ENCODE data around the gene CCDC171. TPM values are rescaled to one million over a fixed set of nuclear protein-coding genes. Genes with fewer than 3 reads are reported as not detected.
"Not testable (repeated sequence)": the region's sequence is repeated elsewhere in the genome, so short reads cannot be mapped to it uniquely, and the experiment has no call there.

CCDC171 gene
- total RNA-seq, 2 donors from 2014 or later, result 2.5 to 5.5 TPM

DNA sequence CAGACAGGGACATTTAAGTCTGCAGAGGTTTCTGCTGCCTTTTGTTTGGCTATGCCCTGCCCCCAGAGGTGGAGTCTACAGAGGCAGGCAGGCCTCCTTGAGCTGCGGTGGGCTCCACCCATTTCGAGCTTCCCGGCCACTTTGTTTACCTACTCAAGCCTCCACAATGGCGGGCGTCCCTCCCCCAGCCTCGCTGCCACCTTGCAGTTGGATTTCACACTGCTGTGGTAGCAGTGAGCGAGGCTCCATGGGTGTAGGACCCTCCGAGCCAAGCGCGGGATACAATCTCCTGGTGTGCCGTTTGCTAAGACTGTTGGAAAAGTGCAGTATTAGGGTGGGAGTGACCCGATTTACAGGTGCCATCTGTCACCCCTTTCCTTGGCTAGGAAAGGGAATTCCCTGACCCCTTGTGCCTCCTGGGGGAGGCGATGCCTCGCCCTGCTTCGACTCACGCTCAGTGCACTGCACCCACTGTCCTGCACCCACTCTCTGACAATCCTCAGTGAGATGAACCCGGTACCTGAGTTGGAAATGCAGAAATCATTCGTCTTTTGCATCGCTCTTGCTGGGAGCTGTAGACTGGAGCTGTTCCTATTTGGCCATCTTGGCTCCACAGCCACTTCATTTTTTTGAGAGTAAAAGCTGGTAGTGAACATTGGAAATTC lies 48.0 kb downstream of the CCDC171 start:
- not testable (repeated sequence) for H3K9me3 Mint-ChIP-seq; ATAC-seq (replicated peaks); H3K27me3 Mint-ChIP-seq; H3K4me3 Mint-ChIP-seq; H3K36me3 Mint-ChIP-seq (ENCODE audit: low read depth); H3K27ac Mint-ChIP-seq; H3K4me1 Mint-ChIP-seq

DNA sequence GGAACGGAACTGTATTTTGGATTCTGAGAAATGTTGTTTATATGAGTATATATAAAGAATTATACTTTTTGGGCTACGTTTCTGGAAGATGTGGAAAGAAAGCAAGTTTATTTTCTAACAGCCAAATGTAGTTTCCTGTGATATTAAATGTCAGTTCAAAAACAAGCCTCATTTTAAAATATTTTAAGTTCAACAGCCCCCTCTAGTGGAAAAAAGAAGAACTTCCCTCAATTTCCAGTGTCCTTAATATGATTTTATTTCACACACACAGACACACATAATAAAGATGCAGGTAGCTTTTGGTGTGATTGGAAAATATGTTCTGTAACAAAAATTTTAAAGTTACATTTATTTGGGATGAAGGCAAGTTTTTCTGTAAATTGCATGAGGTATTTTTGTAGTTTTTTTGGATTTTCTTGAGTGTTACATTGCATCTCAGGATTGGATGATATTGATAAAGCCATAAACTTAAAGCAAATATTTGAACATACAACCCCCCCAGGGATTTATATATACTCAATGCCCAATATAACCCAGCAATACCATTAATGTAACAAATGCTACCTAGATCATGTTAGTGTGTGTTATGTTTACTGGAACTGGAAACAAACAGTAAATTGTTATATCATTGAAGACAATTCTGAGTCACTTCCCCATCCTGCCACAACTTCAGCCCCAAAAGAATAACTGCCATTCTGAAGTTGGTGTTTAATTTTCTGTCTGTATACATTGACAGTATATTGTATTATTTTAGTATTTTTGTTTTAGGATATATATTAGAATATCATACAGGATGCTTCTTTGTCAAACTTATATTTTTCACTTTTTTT lies 54.0 kb downstream of the CCDC171 start:
- Mint-ChIP-seq H3K36me3 (ENCODE audit: low read depth) (no peaks in the 10 kb centered on the region), H3K27me3 (no peaks in the 10 kb centered on the region), H3K9me3 (no peaks in the 10 kb centered on the region), H3K27ac (no peak overlapping the region), H3K4me3 (no peak overlapping the region), H3K4me1 (peaks cover 5% of the 10 kb centered on the region)
- ATAC-seq (replicated peaks), result no peak

DNA sequence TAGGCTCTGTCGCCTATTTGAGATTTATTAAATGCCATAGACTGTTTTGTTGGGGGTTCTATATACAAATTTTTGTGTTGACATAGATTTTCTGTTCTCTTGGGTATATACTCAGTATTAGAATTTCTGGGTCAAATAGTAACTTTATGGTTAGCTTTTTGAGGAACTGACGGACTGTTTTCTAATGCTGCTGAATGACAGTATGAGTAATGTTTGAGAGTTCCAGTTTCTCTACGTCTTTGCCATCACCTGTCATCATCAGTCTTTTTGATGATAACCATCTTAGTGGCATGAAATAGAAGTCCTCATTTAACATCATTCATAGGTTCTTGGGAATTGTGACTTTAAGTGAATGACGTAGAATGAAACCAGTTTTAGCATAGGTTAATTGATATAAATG lies 60.1 kb downstream of the CCDC171 start:
- ATAC-seq (replicated peaks), result no peak
- H3K27ac Mint-ChIP-seq, result no peak overlapping the region
- no peaks in the 10 kb centered on the region for H3K9me3 Mint-ChIP-seq
- no peak overlapping the region for H3K4me3 Mint-ChIP-seq
- H3K4me1 Mint-ChIP-seq, result peaks cover 5% of the 10 kb centered on the region
- no peaks in the 10 kb centered on the region for H3K36me3 Mint-ChIP-seq (ENCODE audit: low read depth)
- no peaks in the 10 kb centered on the region for H3K27me3 Mint-ChIP-seq

DNA sequence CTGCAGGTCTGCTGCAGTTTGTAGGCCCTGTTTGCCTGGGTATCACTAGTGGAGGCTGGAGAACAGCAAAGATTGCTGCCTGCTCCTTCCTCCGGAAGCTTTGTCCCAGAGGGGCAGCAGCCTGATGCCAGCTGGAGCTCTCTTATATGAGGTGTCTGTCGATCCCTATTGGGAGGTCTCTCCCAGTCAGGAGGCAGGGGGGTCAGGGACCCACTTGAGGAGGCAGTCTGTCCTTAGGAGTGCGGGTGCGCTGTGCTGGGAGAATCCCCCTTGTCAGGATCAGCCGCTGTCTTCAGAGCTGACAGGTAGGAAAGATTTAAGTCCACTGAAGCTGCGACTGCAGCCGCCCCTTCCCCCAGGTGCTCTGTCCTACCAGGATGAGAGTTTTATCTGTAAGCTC lies 64.9 kb downstream of the CCDC171 start:
- Mint-ChIP-seq H3K9me3 (no peaks in the 10 kb centered on the region), H3K4me3 (no peak overlapping the region), H3K4me1 (no peaks in the 10 kb centered on the region), H3K27me3 (no peaks in the 10 kb centered on the region), H3K36me3 (ENCODE audit: low read depth) (no peaks in the 10 kb centered on the region), H3K27ac (no peak overlapping the region)
- ATAC-seq (replicated peaks), result no peak

DNA sequence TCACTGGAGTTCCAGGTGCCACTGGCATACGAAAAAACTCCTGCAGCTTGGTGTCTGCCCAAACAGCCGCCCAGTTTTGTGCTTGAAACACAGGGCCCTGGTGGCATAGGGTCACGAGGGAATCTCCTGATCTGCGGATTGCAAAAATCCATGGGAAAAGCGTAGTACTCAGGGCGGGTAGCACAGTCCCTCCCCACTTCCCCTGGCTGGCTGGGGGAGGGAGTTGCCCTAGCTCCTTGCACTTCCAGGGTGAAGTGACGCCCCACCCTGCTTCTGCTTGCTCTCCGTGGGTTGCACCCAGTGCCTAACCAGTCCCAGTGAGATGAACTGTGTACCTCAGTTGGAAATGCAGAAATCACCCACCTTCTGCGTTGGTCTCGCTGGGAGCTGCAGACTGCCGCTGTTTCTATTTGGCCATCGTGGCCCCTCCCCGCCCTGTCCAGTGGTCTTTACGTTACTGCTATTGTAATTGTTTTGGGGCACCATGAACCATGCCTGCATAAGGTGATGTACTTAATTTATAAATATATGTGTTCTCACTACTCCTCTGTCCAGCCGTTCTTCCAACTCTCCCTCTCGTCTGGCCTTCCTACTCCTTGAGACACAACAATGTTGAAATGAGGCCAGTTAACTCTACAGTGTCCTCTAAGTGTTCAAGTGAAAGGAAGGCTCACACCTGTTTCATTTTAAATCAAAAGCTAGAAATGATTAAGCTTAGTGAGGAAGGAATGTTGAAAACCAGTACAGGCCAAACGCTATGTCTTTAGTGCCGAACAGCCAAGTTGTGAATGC lies 65.9 kb downstream of the CCDC171 start:
- Mint-ChIP-seq H3K27ac (no peak overlapping the region), H3K4me3 (no peak overlapping the region), H3K9me3 (no peaks in the 10 kb centered on the region), H3K4me1 (no peaks in the 10 kb centered on the region), H3K27me3 (no peaks in the 10 kb centered on the region), H3K36me3 (ENCODE audit: low read depth) (no peaks in the 10 kb centered on the region)
- no peak for ATAC-seq (replicated peaks)

DNA sequence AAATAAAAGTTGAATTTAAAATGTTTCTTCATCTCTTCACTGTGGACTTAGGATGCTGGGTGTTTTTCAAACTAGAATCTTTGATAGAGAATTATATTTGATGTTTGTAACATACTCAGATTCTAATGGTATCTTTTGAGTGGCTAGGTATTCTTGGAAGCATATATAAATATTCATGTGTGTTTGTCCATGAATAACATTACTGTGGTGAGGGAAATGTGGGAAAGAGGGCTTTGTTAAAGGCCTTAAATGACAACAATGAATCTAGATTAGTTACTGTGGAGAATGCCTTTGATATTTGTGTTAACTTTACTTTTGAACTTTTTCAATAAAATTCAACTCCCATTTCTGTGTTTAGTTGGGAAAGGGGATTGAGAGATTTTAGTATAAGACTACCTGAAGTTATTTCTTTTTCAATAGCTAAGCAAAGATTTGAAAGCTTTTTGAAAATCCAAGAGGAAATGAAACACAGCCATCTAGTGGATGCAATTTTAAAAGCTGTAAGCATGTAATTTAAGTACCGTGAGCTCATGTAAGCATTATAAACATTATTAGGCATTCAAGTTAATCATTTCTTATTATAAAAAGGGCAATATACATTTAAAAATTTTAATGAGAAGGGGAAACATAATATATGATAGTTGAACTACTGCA lies 69.6 kb downstream of the CCDC171 start:
- Mint-ChIP-seq H3K4me3 (no peak overlapping the region), H3K27ac (no peak overlapping the region), H3K4me1 (no peaks in the 10 kb centered on the region), H3K27me3 (peaks cover 3% of the 10 kb centered on the region), H3K36me3 (ENCODE audit: low read depth) (no peaks in the 10 kb centered on the region), H3K9me3 (no peaks in the 10 kb centered on the region)
- ATAC-seq (replicated peaks), result no peak

DNA sequence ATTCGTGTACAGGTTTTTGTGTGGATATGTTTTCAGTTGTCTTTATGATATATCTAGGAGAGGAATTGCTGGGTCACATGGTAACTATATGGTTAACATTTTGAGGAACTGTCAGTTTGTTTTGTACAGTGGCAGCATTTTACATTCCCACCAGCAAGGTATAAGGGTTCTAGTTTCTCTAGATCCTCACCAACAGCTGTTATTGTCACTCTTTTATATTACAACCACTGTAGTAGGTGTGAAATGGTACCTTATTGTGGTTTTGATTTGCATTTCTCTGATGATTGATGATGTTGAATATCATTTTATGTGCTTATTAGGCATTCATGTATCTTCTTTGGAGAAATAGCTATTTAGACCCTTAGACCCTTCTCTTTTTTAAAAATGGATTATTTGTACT lies 82.9 kb downstream of the CCDC171 start:
- Mint-ChIP-seq H3K27ac (no peak overlapping the region), H3K36me3 (ENCODE audit: low read depth) (no peaks in the 10 kb centered on the region), H3K4me1 (no peaks in the 10 kb centered on the region), H3K27me3 (no peaks in the 10 kb centered on the region), H3K9me3 (no peaks in the 10 kb centered on the region), H3K4me3 (no peak overlapping the region)
- ATAC-seq (replicated peaks), result no peak

DNA sequence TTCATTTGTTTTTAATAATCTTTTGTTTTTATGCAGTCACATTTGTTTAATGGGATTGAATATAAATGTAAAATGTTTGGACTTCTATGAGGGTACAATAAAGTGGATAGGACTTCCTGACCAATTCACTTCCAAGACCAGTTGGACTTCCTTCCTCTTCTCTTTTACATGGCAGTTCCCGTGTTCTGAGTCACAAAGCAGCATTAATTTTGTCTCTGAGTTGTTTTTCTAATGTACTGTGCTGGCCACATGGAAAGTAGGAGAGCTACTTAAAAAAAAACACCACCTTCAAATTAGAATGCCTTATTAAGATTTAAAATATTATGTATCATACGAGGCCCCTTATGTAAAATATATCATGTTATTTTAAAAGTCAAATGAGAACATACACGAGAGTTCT lies 87.3 kb downstream of the CCDC171 start:
- Mint-ChIP-seq H3K4me3 (no peak overlapping the region), H3K27me3 (peaks cover 5% of the 10 kb centered on the region), H3K9me3 (no peaks in the 10 kb centered on the region), H3K27ac (no peak overlapping the region), H3K4me1 (no peaks in the 10 kb centered on the region), H3K36me3 (ENCODE audit: low read depth) (no peaks in the 10 kb centered on the region)
- ATAC-seq (replicated peaks), result no peak

DNA sequence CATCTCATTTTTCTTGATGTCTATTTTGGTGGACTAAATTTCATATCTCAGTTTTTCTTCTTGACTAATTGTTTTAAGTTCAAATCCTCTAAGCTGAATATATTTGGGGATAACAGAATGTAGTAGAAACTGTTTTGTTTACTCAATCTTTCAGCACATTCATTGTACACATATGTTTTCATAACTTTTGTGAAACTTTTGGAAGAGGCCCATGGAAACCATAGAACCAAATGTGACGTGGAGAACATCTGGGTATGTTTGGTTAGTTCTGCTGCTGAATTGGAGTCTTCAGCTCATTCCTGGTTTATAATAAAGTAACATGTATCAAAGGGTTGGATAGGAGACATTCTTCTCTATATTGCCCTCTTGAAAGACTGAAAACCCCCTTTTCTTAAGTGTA lies 88.4 kb downstream of the CCDC171 start:
- no peaks in the 10 kb centered on the region for H3K36me3 Mint-ChIP-seq (ENCODE audit: low read depth)
- no peak overlapping the region for H3K27ac Mint-ChIP-seq
- H3K4me3 Mint-ChIP-seq, result no peak overlapping the region
- no peak for ATAC-seq (replicated peaks)
- no peaks in the 10 kb centered on the region for H3K9me3 Mint-ChIP-seq
- peaks cover 10% of the 10 kb centered on the region for H3K27me3 Mint-ChIP-seq
- no peaks in the 10 kb centered on the region for H3K4me1 Mint-ChIP-seq

DNA sequence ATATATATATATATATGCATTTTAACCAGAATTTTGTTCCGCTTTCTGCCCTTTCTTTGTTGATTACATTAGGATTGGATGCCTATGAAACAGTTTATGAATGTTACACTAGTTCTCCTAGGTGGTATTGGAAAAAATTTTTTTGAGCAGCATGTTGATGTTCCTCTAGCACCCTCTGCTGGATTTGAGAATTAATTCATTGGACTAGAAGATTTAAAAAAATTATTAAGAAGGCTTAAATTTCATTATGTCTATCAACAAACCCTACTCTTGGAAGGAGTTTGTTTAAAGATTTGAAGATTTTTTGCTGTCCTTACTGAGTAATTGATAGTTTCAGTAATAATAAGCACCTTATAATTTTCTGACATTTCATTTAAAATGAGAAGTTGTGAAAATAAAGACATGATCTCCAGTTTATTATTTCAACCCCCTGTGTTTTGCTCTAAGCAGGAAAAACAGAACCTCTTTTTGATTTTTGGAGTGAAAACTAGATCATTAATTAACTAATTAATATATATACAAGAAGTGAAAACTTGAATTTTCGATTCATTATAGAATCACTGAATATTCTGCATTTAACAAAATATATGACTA lies 89.6 kb downstream of the CCDC171 start:
- H3K27me3 Mint-ChIP-seq, result peaks cover 10% of the 10 kb centered on the region
- H3K9me3 Mint-ChIP-seq, result no peaks in the 10 kb centered on the region
- no peak for ATAC-seq (replicated peaks)
- no peaks in the 10 kb centered on the region for H3K36me3 Mint-ChIP-seq (ENCODE audit: low read depth)
- H3K27ac Mint-ChIP-seq, result no peak overlapping the region
- no peaks in the 10 kb centered on the region for H3K4me1 Mint-ChIP-seq
- no peak overlapping the region for H3K4me3 Mint-ChIP-seq

DNA sequence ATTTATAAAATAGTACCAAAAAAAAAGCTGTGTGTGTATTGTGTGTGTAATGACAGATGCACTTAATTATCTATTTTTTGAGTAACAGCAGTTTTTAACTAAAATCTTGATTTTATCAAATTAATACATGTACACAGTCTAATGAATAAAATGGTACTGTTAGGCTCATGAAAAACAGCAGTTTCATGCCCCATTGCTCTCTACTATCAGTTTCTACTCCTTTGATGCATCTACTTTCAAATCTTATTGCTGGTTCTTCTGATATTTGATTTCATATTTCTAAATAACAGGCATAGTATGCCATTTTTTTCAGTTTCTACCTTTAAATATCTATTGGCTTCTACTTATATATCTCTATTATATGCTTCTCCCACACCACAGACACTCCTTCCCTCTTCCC lies 117.4 kb downstream of the CCDC171 start:
- H3K27ac Mint-ChIP-seq, result no peak overlapping the region
- no peaks in the 10 kb centered on the region for H3K27me3 Mint-ChIP-seq
- H3K36me3 Mint-ChIP-seq (ENCODE audit: low read depth), result no peaks in the 10 kb centered on the region
- H3K4me1 Mint-ChIP-seq, result no peaks in the 10 kb centered on the region
- no peak for ATAC-seq (replicated peaks)
- H3K9me3 Mint-ChIP-seq, result no peaks in the 10 kb centered on the region
- no peak overlapping the region for H3K4me3 Mint-ChIP-seq

DNA sequence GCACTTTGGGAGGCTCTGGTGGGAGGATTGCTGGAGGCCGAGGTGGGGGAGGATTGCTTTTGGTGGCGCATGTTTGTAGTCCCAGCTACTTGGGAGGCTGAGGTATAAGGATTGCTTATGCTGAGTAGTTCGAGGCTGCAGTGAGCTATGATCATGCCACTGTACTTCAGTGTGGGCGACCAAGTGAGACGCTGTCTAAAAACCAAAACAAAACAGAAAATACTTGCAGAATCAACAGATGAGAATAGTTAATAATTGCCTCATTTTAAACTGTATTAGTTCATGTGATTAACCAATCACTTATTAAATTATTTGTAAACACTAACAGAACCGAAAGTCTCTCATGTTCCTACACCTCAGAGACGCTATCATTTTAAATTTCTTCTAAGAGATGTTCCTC lies 118.1 kb downstream of the CCDC171 start:
- ATAC-seq (replicated peaks), result no peak
- H3K4me1 Mint-ChIP-seq, result no peaks in the 10 kb centered on the region
- H3K27ac Mint-ChIP-seq, result no peak overlapping the region
- H3K27me3 Mint-ChIP-seq, result no peaks in the 10 kb centered on the region
- no peaks in the 10 kb centered on the region for H3K36me3 Mint-ChIP-seq (ENCODE audit: low read depth)
- H3K4me3 Mint-ChIP-seq, result no peak overlapping the region
- no peaks in the 10 kb centered on the region for H3K9me3 Mint-ChIP-seq

DNA sequence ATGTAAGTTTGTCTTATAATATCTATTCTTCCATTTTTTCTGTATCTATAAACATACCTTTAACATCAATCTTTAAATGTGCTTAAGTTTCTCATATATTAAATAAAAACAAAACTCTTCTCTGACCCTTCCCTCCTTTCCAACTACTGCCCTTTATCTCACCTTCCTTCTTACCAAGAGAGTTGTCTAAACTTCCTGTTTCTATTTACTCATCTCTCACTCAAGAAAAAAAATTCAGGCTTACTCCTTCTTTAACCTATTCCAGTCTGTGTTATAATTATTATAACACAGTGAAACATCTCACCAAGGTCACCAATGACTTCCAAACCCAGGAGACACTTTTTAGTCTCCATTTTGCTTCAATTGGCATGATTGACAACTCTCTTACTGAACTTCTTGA lies 140.9 kb downstream of the CCDC171 start:
- no peak overlapping the region for H3K27ac Mint-ChIP-seq
- no peaks in the 10 kb centered on the region for H3K9me3 Mint-ChIP-seq
- no peaks in the 10 kb centered on the region for H3K27me3 Mint-ChIP-seq
- no peak for ATAC-seq (replicated peaks)
- H3K4me3 Mint-ChIP-seq, result no peak overlapping the region
- no peaks in the 10 kb centered on the region for H3K36me3 Mint-ChIP-seq (ENCODE audit: low read depth)
- no peaks in the 10 kb centered on the region for H3K4me1 Mint-ChIP-seq

DNA sequence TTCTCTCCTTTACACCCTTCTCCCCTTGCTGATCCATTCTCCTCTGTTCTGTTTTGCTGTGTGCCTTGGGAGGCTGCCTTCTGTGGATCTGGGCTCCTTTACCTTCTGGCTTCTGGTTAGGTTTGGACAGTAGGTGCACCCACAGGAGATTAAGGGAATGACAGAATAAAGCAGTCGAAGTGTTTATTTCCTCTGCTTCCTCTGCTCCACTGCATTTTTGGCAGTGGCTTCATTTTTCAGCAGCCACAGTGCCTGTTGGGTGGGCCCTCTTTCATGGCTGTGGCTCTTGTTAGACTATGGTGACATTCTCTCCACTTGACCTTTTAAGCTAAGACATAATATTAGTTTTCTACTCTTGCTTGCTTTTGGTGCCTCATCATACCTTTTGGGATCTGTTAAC lies 144.1 kb downstream of the CCDC171 start:
- ATAC-seq (replicated peaks), result no peak
- Mint-ChIP-seq H3K9me3 (no peaks in the 10 kb centered on the region), H3K27me3 (no peaks in the 10 kb centered on the region), H3K4me3 (no peak overlapping the region), H3K27ac (no peak overlapping the region), H3K4me1 (no peaks in the 10 kb centered on the region), H3K36me3 (ENCODE audit: low read depth) (no peaks in the 10 kb centered on the region)
